H9 (cell line): ENCODE data around the gene GADD45A. TPM values are rescaled to one million over a fixed set of nuclear protein-coding genes. Genes with fewer than 3 reads are reported as not detected.
A peak's percentile ranks its signal among the peaks of the same experiment; 100 is the strongest.

Experiments used
- DNase-seq: peaks from one replicate; pipeline ENCODE4 v3.0.0-alpha.2; 2017
- H2AFZ ChIP-seq: one replicate; pipeline ENCODE4 v1.6.1; 2013; ENCODE audit warnings: mild to moderate bottlenecking, low read length, control low read depth, moderate library complexity
- H2AK5ac ChIP-seq: 2 replicates; pipeline ENCODE4 v1.6.1; 2013; ENCODE audit warnings: low read length, control low read depth, mixed read lengths; ENCODE audit not compliant: insufficient read length
- H2BK120ac ChIP-seq: one replicate; pipeline ENCODE4 v1.6.1; 2013; ENCODE audit warnings: low read depth, mild to moderate bottlenecking, low read length, control low read depth, inconsistent platforms; ENCODE audit not compliant: poor library complexity, severe bottlenecking
- H2BK12ac ChIP-seq: 2 replicates; pipeline ENCODE4 v1.6.1; 2013; ENCODE audit warnings: low read length, control low read depth, mixed read lengths, low read depth; ENCODE audit not compliant: insufficient read length
- H2BK15ac ChIP-seq: 2 replicates; pipeline ENCODE4 v1.6.1; 2013; ENCODE audit warnings: low read depth, low read length, control low read depth
- H2BK20ac ChIP-seq: one replicate; pipeline ENCODE4 v1.6.1; 2013; ENCODE audit warnings: low read depth, mild to moderate bottlenecking, low read length, control low read depth, inconsistent platforms; ENCODE audit not compliant: poor library complexity, severe bottlenecking
- H2BK5ac ChIP-seq: 2 replicates; pipeline ENCODE4 v1.6.1; 2013; ENCODE audit warnings: low read length, control low read depth, mixed read lengths; ENCODE audit not compliant: insufficient read length
- H3K14ac ChIP-seq: 2 replicates; pipeline ENCODE4 v1.6.1; 2013; ENCODE audit warnings: low read length, control low read depth; ENCODE audit not compliant: insufficient read depth
- H3K18ac ChIP-seq: 2 replicates; pipeline ENCODE4 v1.6.1; 2013; ENCODE audit warnings: low read depth, mild to moderate bottlenecking, mixed read lengths, low read length, control low read depth; ENCODE audit not compliant: insufficient read length
- H3K23ac ChIP-seq: 2 replicates; pipeline ENCODE4 v1.6.1; 2013; ENCODE audit warnings: low read length, control low read depth, mixed read lengths, low read depth; ENCODE audit not compliant: insufficient read length
- H3K23me2 ChIP-seq: 2 replicates; pipeline ENCODE4 v1.6.1; 2013; ENCODE audit warnings: low read depth, mild to moderate bottlenecking, mixed read lengths, low read length, control low read depth; ENCODE audit not compliant: insufficient read length, poor library complexity, severe bottlenecking
- H3K27ac ChIP-seq: 2 replicates; pipeline ENCODE4 v1.5.1; 2013; ENCODE audit warnings: low read length, control low read depth, mixed read lengths, low read depth; ENCODE audit not compliant: insufficient read length
- H3K27me3 ChIP-seq: 2 replicates; pipeline ENCODE4 v1.6.1; 2013; ENCODE audit warnings: low read length, control low read depth, inconsistent platforms; ENCODE audit not compliant: insufficient read depth
- H3K4ac ChIP-seq: 2 replicates; pipeline ENCODE4 v1.6.1; 2013; ENCODE audit warnings: low read depth, mild to moderate bottlenecking, control low read depth, inconsistent platforms, low read length, moderate library complexity
- H3K4me1 ChIP-seq: 2 replicates; pipeline ENCODE4 v1.6.1; 2013; ENCODE audit warnings: low read length, control low read depth, inconsistent platforms; ENCODE audit not compliant: insufficient read depth
- H3K4me2 ChIP-seq: 2 replicates; pipeline ENCODE4 v1.6.1; 2013; ENCODE audit warnings: low read length, control low read depth, mixed read lengths; ENCODE audit not compliant: insufficient read length, insufficient read depth
- H3K56ac ChIP-seq: 2 replicates; pipeline ENCODE4 v1.6.1; 2013; ENCODE audit warnings: low read depth, mild to moderate bottlenecking, mixed read lengths, low read length, control low read depth; ENCODE audit not compliant: insufficient read length
- H3K79me1 ChIP-seq: 2 replicates; pipeline ENCODE4 v1.6.1; 2013; ENCODE audit warnings: low read depth, mild to moderate bottlenecking, moderate library complexity, low read length, control low read depth, inconsistent platforms; ENCODE audit not compliant: insufficient read depth, poor library complexity, severe bottlenecking
- H3K79me2 ChIP-seq: 2 replicates; pipeline ENCODE4 v1.6.1; 2013; ENCODE audit warnings: low read length, control low read depth, inconsistent platforms; ENCODE audit not compliant: insufficient read depth
- H3K9ac ChIP-seq: 2 replicates; pipeline ENCODE4 v1.6.1; 2013; ENCODE audit warnings: low read length, control low read depth, mixed read lengths; ENCODE audit not compliant: insufficient read length; ENCODE audit errors: extremely low read depth
- H3K9me3 ChIP-seq: one replicate; pipeline ENCODE4 v1.6.1; 2013; ENCODE audit warnings: low read depth, low read length, inconsistent platforms; ENCODE audit not compliant: control insufficient read depth
- H3T11ph ChIP-seq: one replicate; pipeline ENCODE4 v1.6.1; 2013; ENCODE audit warnings: mild to moderate bottlenecking, low read length, control low read depth, inconsistent platforms
- H4K20me1 ChIP-seq: one replicate; pipeline ENCODE4 v1.6.1; 2013; ENCODE audit not compliant: control insufficient read depth, insufficient read length, insufficient read depth
- H4K5ac ChIP-seq: 2 replicates; pipeline ENCODE4 v1.6.1; 2013; ENCODE audit warnings: low read depth, mild to moderate bottlenecking, mixed read lengths, low read length, control low read depth; ENCODE audit not compliant: insufficient read length
- H4K8ac ChIP-seq: replicated peaks from 2 replicates; pipeline ENCODE4 v1.6.1; 2013; ENCODE audit warnings: low read length, control low read depth, mixed read lengths, low read depth; ENCODE audit not compliant: insufficient read length
- H4K91ac ChIP-seq: 2 replicates; pipeline ENCODE4 v1.6.1; 2013; ENCODE audit warnings: low read depth, mild to moderate bottlenecking, moderate library complexity, mixed read lengths, low read length, control low read depth; ENCODE audit not compliant: insufficient read length
- H3K27ac Mint-ChIP-seq, 3 experiments: 2 replicates in 2 of 3; 3 replicates in 1 of 3; pipeline ENCODE4 v1.8.0; 2020 to 2021; ENCODE audit warnings: mixed read lengths in 3 of 3, mild to moderate bottlenecking in 1 of 3, moderate library complexity in 1 of 3
- H3K27me3 Mint-ChIP-seq: 2 replicates; pipeline ENCODE4 v1.8.0; 2021; ENCODE audit warnings: low read depth, mild to moderate bottlenecking, moderate library complexity, mixed read lengths
- H3K36me3 Mint-ChIP-seq, 3 experiments: 2 replicates in 2 of 3; 3 replicates in 1 of 3; pipeline ENCODE4 v1.8.0; 2020 to 2021; ENCODE audit warnings: low read depth in 3 of 3, mixed read lengths in 3 of 3; ENCODE audit not compliant: insufficient read depth in 1 of 3
- H3K4me1 Mint-ChIP-seq, 2 experiments: 2 replicates each; pipeline ENCODE4 v1.8.0; 2020; ENCODE audit warnings: mixed read lengths in 2 of 2
- H3K4me3 Mint-ChIP-seq, 2 experiments: 2 replicates in 1 of 2; 3 replicates in 1 of 2; pipeline ENCODE4 v1.8.0; 2020 to 2021; ENCODE audit warnings: mild to moderate bottlenecking in 2 of 2, mixed read lengths in 2 of 2, moderate library complexity in 1 of 2
- H3K9me3 Mint-ChIP-seq, 2 experiments: 2 replicates in 1 of 2; 3 replicates in 1 of 2; pipeline ENCODE4 v1.8.0; 2020; ENCODE audit warnings: mild to moderate bottlenecking in 2 of 2, mixed read lengths in 2 of 2, moderate library complexity in 1 of 2
- WGBS: extraction: QIAGEN DNeasy Blood & Tissue Kit; methylation state at CpG from one replicate; pipeline ENCODE4 v1.1.7; 2013; ENCODE audit warnings: missing lambda C conversion rate, low lambda C conversion rate, mixed read lengths; ENCODE audit not compliant: insufficient read length; ENCODE audit errors: extremely low coverage; 5-methylcytosine and 5-hydroxymethylcytosine counted together
- total RNA-seq: library from RNA; stranded (reverse); gene quantifications from 2 replicates; pipeline ENCODE4 v1.2.1, GENCODE V29; 2021
- TF ChIP-seq, protein P1 (sequence below): fragments of 200-600 bp; sonication (generic); conservative IDR thresholded peaks from 3 replicates; pipeline ENCODE4 v1.8.0; 2021; ENCODE audit warnings: antibody characterized with exemption, mild to moderate bottlenecking

GADD45A gene
- total RNA-seq, 1 experiment from 2014 or later, result 22.8 TPM

DNA sequence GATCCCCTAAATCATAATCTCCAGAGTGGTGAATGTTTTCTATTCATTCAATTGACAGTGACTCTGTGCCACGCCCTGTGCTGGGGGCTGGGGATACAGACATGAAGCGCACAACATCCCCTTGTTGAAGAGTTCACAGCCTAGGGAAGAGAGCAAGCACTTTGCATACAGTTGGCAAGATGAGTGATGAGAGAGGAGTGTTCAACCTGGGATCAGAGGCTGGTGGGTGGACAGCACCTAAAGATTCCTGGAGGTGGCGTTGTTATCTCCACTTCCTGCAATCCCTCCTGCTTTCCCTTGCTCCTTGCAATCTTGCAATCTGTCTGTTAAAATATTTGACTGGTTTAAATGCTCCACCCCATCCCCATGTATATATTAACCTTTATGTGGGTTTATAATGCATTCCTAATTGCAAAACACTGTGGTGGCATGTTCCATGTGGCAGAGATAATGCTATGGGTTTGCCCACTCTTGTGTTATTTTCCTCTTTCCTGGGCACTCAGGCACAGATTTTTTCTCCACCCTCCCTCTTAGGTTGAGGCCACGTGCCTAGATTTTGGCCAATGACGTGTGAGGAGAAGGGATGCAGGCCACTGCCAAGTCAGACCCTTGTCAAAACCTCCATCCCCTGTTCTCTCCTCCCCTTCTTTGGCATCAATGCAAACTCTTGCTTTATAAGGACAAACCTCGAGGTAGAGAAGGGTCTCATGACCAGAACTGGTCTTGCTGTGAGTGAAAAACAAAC, 36.2 kb upstream of the GADD45A start:
- Mint-ChIP-seq H3K36me3 (no peaks in the 10 kb centered on the region), H3K4me3 (no peak overlapping the region), H3K9me3 (no peaks in the 10 kb centered on the region), H3K4me1 (peaks cover 6 to 7% of the 10 kb centered on the region in 2 experiments), H3K27me3 (no peaks in the 10 kb centered on the region), H3K27ac (no peak overlapping the region)
- Histone ChIP-seq H3K56ac (no peak overlapping the region), H2AK5ac (no peak overlapping the region), H3K79me2 (no peaks in the 10 kb centered on the region), H3K4me2 (no peak overlapping the region), H4K5ac (no peak overlapping the region), H2BK120ac (no peak overlapping the region), H3K27ac (no peak overlapping the region), H3K14ac (no peak overlapping the region), H3K79me1 (no peaks in the 10 kb centered on the region), H2BK5ac (no peak overlapping the region), H3K4ac (no peak overlapping the region), H2BK12ac (no peak overlapping the region), H3K27me3 (no peaks in the 10 kb centered on the region), H3K4me1 (no peaks in the 10 kb centered on the region; the same call in 1 of the 2 replicates), H2BK20ac (no peak overlapping the region), H3K23me2 (no peaks in the 10 kb centered on the region), H3K9me3 (no peaks in the 10 kb centered on the region), H3K9ac (no peak overlapping the region), H2AFZ (no peak overlapping the region), H4K8ac (no peak overlapping the region), H3T11ph (no peak overlapping the region), H2BK15ac (no peak overlapping the region), H4K91ac (no peak overlapping the region), H4K20me1 (no peaks in the 10 kb centered on the region), H3K18ac (no peak overlapping the region), H3K23ac (no peak overlapping the region)
- peak; percentile 41 for DNase-seq
- TF ChIP-seq, protein P1, sequence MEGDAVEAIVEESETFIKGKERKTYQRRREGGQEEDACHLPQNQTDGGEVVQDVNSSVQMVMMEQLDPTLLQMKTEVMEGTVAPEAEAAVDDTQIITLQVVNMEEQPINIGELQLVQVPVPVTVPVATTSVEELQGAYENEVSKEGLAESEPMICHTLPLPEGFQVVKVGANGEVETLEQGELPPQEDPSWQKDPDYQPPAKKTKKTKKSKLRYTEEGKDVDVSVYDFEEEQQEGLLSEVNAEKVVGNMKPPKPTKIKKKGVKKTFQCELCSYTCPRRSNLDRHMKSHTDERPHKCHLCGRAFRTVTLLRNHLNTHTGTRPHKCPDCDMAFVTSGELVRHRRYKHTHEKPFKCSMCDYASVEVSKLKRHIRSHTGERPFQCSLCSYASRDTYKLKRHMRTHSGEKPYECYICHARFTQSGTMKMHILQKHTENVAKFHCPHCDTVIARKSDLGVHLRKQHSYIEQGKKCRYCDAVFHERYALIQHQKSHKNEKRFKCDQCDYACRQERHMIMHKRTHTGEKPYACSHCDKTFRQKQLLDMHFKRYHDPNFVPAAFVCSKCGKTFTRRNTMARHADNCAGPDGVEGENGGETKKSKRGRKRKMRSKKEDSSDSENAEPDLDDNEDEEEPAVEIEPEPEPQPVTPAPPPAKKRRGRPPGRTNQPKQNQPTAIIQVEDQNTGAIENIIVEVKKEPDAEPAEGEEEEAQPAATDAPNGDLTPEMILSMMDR, result peak; percentile 50
- WGBS, result no CpG with 5 or more reads among the region's 6 CpGs
